B cell (primary cell): Measurements from ENCODE around the gene ICE2. TPM values are rescaled to one million over a fixed set of nuclear protein-coding genes. Genes with fewer than 3 reads are reported as not detected.

Source experiments
- ATAC-seq: fragments of 200-7000 bp; cut with Tn5 transposase; one replicate; pipeline ENCODE4 v1.10.0; 2021; ENCODE audit warnings: low read depth, mild to moderate bottlenecking, moderate number of reproducible peaks, moderate library complexity
- CTCF ChIA-PET: fragments of 350-600 bp; sonication (Branson Sonifier 250); formaldehyde crosslinking; loops from one replicate; lab custom pipeline; 2021; ENCODE audit warnings: antibody characterized with exemption, inconsistent platforms; lab: Charles Lee
- POLR2A ChIA-PET: fragments of 350-600 bp; sonication (Branson Sonifier 250); formaldehyde crosslinking; loops from one replicate; lab custom pipeline; 2021; ENCODE audit warnings: antibody characterized with exemption; lab: Charles Lee
- DNase-seq: peaks from one replicate; pipeline ENCODE4 v3.0.0; 2013
- H2AFZ ChIP-seq: 2 replicates; pipeline ENCODE4 v1.6.1; 2012; ENCODE audit warnings: mild to moderate bottlenecking, low read depth, low read length; ENCODE audit not compliant: insufficient read depth, poor library complexity, severe bottlenecking
- H3K27ac ChIP-seq, 2 donors: 1 replicate in 1 of 2; 2 replicates in 1 of 2; pipeline ENCODE4 v1.5.1; 2012 to 2013; ENCODE audit warnings: low read length in 2 of 2, mild to moderate bottlenecking in 2 of 2, moderate library complexity in 1 of 2
- H3K27me3 ChIP-seq, 4 experiments: fragments of 200-600 bp in 1 of 4; sonication (generic) in 1 of 4; replicated peaks in 1 of 4; 1 replicate in 2 of 4; 2 replicates in 2 of 4; pipeline versions ENCODE4 v1.6.1 to v1.7.0; 2013 to 2016; ENCODE audit warnings: low read length in 3 of 4, mild to moderate bottlenecking in 2 of 4, mixed read lengths in 1 of 4, moderate library complexity in 1 of 4; ENCODE audit not compliant: insufficient read depth in 4 of 4, control insufficient read depth in 3 of 4; ENCODE audit errors: control extremely low read depth in 1 of 4
- H3K36me3 ChIP-seq, 2 experiments: replicated peaks in 1 of 2; 1 replicate in 1 of 2; 2 replicates in 1 of 2; pipeline versions ENCODE4 v1.6.1 to v1.7.1; 2013; ENCODE audit warnings: low read length in 1 of 2; ENCODE audit not compliant: insufficient read depth in 2 of 2, control insufficient read depth in 1 of 2; ENCODE audit errors: control extremely low read depth in 1 of 2, extremely low read depth in 1 of 2
- H3K4me1 ChIP-seq, 2 donors: fragments of 200-600 bp in 1 of 2; sonication (generic) in 1 of 2; 1 replicate in 1 of 2; 2 replicates in 1 of 2; pipeline versions ENCODE4 v1.5.1 to v1.6.1; 2013 to 2017; ENCODE audit warnings: low read length in 2 of 2; ENCODE audit not compliant: control insufficient read depth in 2 of 2, insufficient read depth in 2 of 2
- H3K4me2 ChIP-seq: replicated peaks from 2 replicates; pipeline ENCODE3; 2012; ENCODE audit warnings: mild to moderate bottlenecking, low read depth, low read length; ENCODE audit not compliant: poor library complexity, severe bottlenecking
- H3K4me3 ChIP-seq, 5 experiments: fragments of 200-600 bp in 1 of 5; sonication (generic) in 1 of 5; 1 replicate in 3 of 5; 2 replicates in 2 of 5; pipeline versions ENCODE4 v1.5.1 to v1.7.0; 2011 to 2016; ENCODE audit warnings: low read length in 4 of 5, mild to moderate bottlenecking in 4 of 5, low read depth in 2 of 5, control low read depth in 1 of 5, moderate library complexity in 1 of 5; ENCODE audit not compliant: insufficient read depth in 1 of 5; ENCODE audit errors: control extremely low read depth in 1 of 5, extremely low read depth in 1 of 5
- H3K79me2 ChIP-seq: fragments of 200-600 bp; sonication (generic); one replicate; pipeline ENCODE4 v1.6.0; 2016; ENCODE audit warnings: low read length; ENCODE audit not compliant: control insufficient read depth, insufficient read depth
- H3K9ac ChIP-seq: fragments of 200-600 bp; sonication (generic); 2 replicates; pipeline ENCODE4 v1.6.1; 2017; ENCODE audit warnings: mild to moderate bottlenecking, low read length, moderate library complexity
- H3K9me3 ChIP-seq, 3 donors: one replicate each; pipeline versions ENCODE4 v1.6.1 to v1.7.1; 2013; ENCODE audit warnings: low read length in 2 of 3; ENCODE audit not compliant: control insufficient read depth in 2 of 3, insufficient read depth in 1 of 3; ENCODE audit errors: control extremely low read depth in 1 of 3
- H4K20me1 ChIP-seq: 2 replicates; pipeline ENCODE4 v1.6.0; 2012; ENCODE audit warnings: mild to moderate bottlenecking, low read length; ENCODE audit not compliant: insufficient read depth, control insufficient read depth, poor library complexity, severe bottlenecking
- H3K27ac Mint-ChIP-seq: one replicate; pipeline ENCODE4 v1.8.0; 2021; ENCODE audit warnings: mixed read lengths
- H3K27me3 Mint-ChIP-seq: one replicate; pipeline ENCODE4 v1.8.0; 2021; ENCODE audit warnings: mixed read lengths
- H3K4me1 Mint-ChIP-seq: one replicate; pipeline ENCODE4 v1.8.0; 2021; ENCODE audit warnings: mixed read lengths
- H3K4me3 Mint-ChIP-seq: one replicate; pipeline ENCODE4 v1.8.0; 2021; ENCODE audit warnings: mixed read lengths
- H3K9me3 Mint-ChIP-seq: one replicate; pipeline ENCODE4 v1.8.0; 2022; ENCODE audit warnings: mixed read lengths; ENCODE audit not compliant: insufficient read depth
- EZH2 ChIP-seq: IDR thresholded peaks from 2 replicates; pipeline ENCODE4 v1.6.1; 2012; ENCODE audit warnings: borderline replicate concordance, low read depth, mild to moderate bottlenecking, moderate library complexity, low read length; ENCODE audit not compliant: insufficient read depth, poor library complexity, severe bottlenecking
- WGBS: methylation state at CpG from one replicate; pipeline ENCODE4 v1.1.5; 2013; ENCODE audit warnings: missing lambda C conversion rate; ENCODE audit not compliant: insufficient coverage; 5-methylcytosine and 5-hydroxymethylcytosine counted together
- intact Hi-C: fragments of 100-400 bp; cut with micrococcal nuclease; formaldehyde crosslinking; loops from one replicate; pipeline ENCODE4 v1.10.0; 2022
- polyA plus RNA-seq: library from polyadenylated mRNA; depleted of rRNA; stranded (reverse); fragments of >200 nt; gene quantifications from 2 replicates; pipeline ENCODE4 v1.2.3, GENCODE V29; 2012
- total RNA-seq, 2 donors: library from RNA; stranded (reverse); fragments of 120-200 nt in 1 of 2; gene quantifications; 1 replicate in 1 of 2; 2 replicates in 1 of 2; pipeline versions ENCODE4 v1.2.3 to v1.2.4, GENCODE V29; 2013 to 2022
- TF ChIP-seq, protein P1 (sequence below): fragments of 200-600 bp; IDR thresholded peaks from one replicate; pipeline ENCODE4 v1.8.0; 2022; ENCODE audit warnings: antibody characterized with exemption, mild to moderate bottlenecking

ICE2 gene
- total and polyA plus RNA-seq, 2 donors (not counting 1 experiment from before 2014, with no cell fraction given), result 19.0 to 71.2 TPM

DNA sequence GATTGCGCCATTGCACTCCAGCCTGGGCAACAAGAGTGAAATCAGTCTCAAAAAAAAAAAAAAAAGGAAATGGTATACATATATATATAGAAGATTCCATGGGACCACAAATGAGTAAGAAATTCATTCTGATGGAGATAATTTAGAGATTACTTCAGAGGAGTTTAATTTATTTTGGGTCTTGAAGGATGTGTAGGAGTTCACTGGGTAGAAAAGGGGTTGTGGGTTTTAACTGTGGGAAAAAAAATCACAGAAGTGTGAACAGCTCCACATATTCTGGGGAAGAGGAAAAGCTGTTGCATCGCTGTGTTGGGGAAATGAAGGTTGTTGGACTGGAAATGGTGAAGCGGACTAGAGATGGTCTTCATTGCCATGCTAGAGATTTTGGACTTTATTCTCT, 4.1 kb upstream of the ICE2 start:
- H3K9me3 ChIP-seq, result no peaks in the 10 kb centered on the region
- H3K27ac Mint-ChIP-seq, result no peak overlapping the region
- H2AFZ ChIP-seq, result no peak overlapping the region
- ChIA-PET POLR2A (no interaction called here), CTCF (interaction anchor here (1.1 to 1.6 kb wide), 3 partner anchors 25 to 123 kb away, joined by 3 to 6 read pairs (median 5); no protein-coding TSS in a partner anchor)
- H3K4me3 Mint-ChIP-seq, result no peak overlapping the region
- WGBS, result 100% methylated on average over 2 of the region's 3 CpGs
- H3K9me3 Mint-ChIP-seq, result no peaks in the 10 kb centered on the region
- intact Hi-C loops, result no loop called here
- no peaks in the 10 kb centered on the region for H3K27me3 Mint-ChIP-seq
- peaks cover 18 to 22% of the 10 kb centered on the region in 2 donors for H3K4me1 ChIP-seq
- TF ChIP-seq EZH2, result no peak
- TF ChIP-seq, protein P1, sequence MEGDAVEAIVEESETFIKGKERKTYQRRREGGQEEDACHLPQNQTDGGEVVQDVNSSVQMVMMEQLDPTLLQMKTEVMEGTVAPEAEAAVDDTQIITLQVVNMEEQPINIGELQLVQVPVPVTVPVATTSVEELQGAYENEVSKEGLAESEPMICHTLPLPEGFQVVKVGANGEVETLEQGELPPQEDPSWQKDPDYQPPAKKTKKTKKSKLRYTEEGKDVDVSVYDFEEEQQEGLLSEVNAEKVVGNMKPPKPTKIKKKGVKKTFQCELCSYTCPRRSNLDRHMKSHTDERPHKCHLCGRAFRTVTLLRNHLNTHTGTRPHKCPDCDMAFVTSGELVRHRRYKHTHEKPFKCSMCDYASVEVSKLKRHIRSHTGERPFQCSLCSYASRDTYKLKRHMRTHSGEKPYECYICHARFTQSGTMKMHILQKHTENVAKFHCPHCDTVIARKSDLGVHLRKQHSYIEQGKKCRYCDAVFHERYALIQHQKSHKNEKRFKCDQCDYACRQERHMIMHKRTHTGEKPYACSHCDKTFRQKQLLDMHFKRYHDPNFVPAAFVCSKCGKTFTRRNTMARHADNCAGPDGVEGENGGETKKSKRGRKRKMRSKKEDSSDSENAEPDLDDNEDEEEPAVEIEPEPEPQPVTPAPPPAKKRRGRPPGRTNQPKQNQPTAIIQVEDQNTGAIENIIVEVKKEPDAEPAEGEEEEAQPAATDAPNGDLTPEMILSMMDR, result no peak
- H3K9ac ChIP-seq, result no peak overlapping the region
- ATAC-seq (no peak), DNase-seq (no peak)
- H3K79me2 ChIP-seq, result peaks cover 37% of the 10 kb centered on the region
- peaks cover 40% of the 10 kb centered on the region for H3K4me1 Mint-ChIP-seq
- no peak overlapping the region for H3K4me3 ChIP-seq
- H4K20me1 ChIP-seq, result no peaks in the 10 kb centered on the region
- H3K27me3 ChIP-seq, result no peaks in the 10 kb centered on the region
- H3K4me2 ChIP-seq, result no peak overlapping the region
- H3K27ac ChIP-seq, result no peak overlapping the region
- H3K36me3 ChIP-seq, result no peaks in the 10 kb centered on the region

GRCh38 chr15:60480888-60481287, 1.9 kb upstream of the ICE2 start:
- Histone ChIP-seq H3K27ac (no peak overlapping the region), H3K4me3 (no peak overlapping the region), H3K27me3 (no peaks in the 10 kb centered on the region), H3K36me3 (peaks cover 2 to 4% of the 10 kb centered on the region in 2 experiments), H4K20me1 (no peaks in the 10 kb centered on the region), H3K9me3 (no peaks in the 10 kb centered on the region), H3K79me2 (peaks cover 56% of the 10 kb centered on the region), H3K4me1 (peaks cover 23 to 28% of the 10 kb centered on the region in 2 donors), H3K9ac (no peak overlapping the region), H3K4me2 (no peak overlapping the region), H2AFZ (no peak overlapping the region)
- no peak overlapping the region for H3K4me3 Mint-ChIP-seq
- H3K27me3 Mint-ChIP-seq, result no peaks in the 10 kb centered on the region
- ChIA-PET POLR2A (no interaction called here), CTCF (interaction anchor here (1.2 kb wide), 1 partner anchor 9 kb away, joined by 3 read pairs; no protein-coding TSS in a partner anchor)
- TF ChIP-seq, protein P1, result no peak
- no peak for TF ChIP-seq EZH2
- intact Hi-C loops, result no loop called here
- no peak overlapping the region for H3K27ac Mint-ChIP-seq
- H3K4me1 Mint-ChIP-seq, result peaks cover 51% of the 10 kb centered on the region
- ATAC-seq (no peak), DNase-seq (no peak)
- no peaks in the 10 kb centered on the region for H3K9me3 Mint-ChIP-seq
- WGBS, result no CpG with 5 or more reads among the region's 3 CpGs
